ENCODE data around the gene CELF2. TPM values are rescaled to one million over a fixed set of nuclear protein-coding genes. Genes with fewer than 3 reads are reported as not detected.

Gene CELF2
- total RNA-seq, 1 donor from 2014 or later = 31.8 TPM

GRCh38 chr10:11206676-11207559 is 189.2 kb downstream of the CELF2 start:
- Histone ChIP-seq H3K9me3 (ENCODE audit: control insufficient read depth in 3 of 3, low read length in 3 of 3) (no peaks in the 10 kb centered on the region), H3K9ac (ENCODE audit: low read depth in 1 of 3, low read length in 3 of 3) (no peak overlapping the region), H3K27ac (ENCODE audit: low read depth, low read length) (no peak overlapping the region), H3K36me3 (ENCODE audit: control insufficient read depth in 3 of 3, insufficient read depth in 3 of 3, low read length in 3 of 3) (no peaks in the 10 kb centered on the region), H3K4me1 (ENCODE audit: control insufficient read depth in 3 of 3, insufficient read depth in 3 of 3, low read length in 3 of 3) (peaks cover 24 to 40% (median 30%) of the 10 kb centered on the region in 3 donors), H3K27me3 (ENCODE audit: control insufficient read depth in 3 of 3, insufficient read depth in 3 of 3, low read length in 3 of 3) (peaks cover 0 to 3% (median 0%) of the 10 kb centered on the region in 3 donors), H3K4me3 (ENCODE audit: low read length in 3 of 3) (no peak overlapping the region)

- H3K36me3 ChIP-seq (ENCODE audit: control insufficient read depth in 3 of 3, insufficient read depth in 3 of 3, low read length in 3 of 3) = no peaks in the 10 kb centered on the region
- peaks cover 24 to 40% (median 30%) of the 10 kb centered on the region in 3 donors for H3K4me1 ChIP-seq (ENCODE audit: control insufficient read depth in 3 of 3, insufficient read depth in 3 of 3, low read length in 3 of 3)
Observed at GRCh38 chr10:11207560-11207844, 189.8 kb downstream of the CELF2 start.

GRCh38 chr10:11208243-11208642 is 190.6 kb downstream of the CELF2 start:
- Histone ChIP-seq H3K27ac (ENCODE audit: low read depth, low read length) (no peak overlapping the region), H3K36me3 (ENCODE audit: control insufficient read depth in 3 of 3, insufficient read depth in 3 of 3, low read length in 3 of 3) (no peaks in the 10 kb centered on the region), H3K9me3 (ENCODE audit: control insufficient read depth in 3 of 3, low read length in 3 of 3) (no peaks in the 10 kb centered on the region), H3K4me3 (ENCODE audit: low read length in 3 of 3) (no peak overlapping the region), H3K9ac (ENCODE audit: low read depth in 1 of 3, low read length in 3 of 3) (no peak overlapping the region), H3K27me3 (ENCODE audit: control insufficient read depth in 3 of 3, insufficient read depth in 3 of 3, low read length in 3 of 3) (peaks cover 0 to 3% (median 0%) of the 10 kb centered on the region in 3 donors), H3K4me1 (ENCODE audit: control insufficient read depth in 3 of 3, insufficient read depth in 3 of 3, low read length in 3 of 3) (peaks cover 24 to 43% (median 30%) of the 10 kb centered on the region in 3 donors)

More at GRCh38 chr10:11207560-11207844, 189.8 kb downstream of the CELF2 start:
- Histone ChIP-seq H3K27ac (ENCODE audit: low read depth, low read length) (no peak overlapping the region), H3K27me3 (ENCODE audit: control insufficient read depth in 3 of 3, insufficient read depth in 3 of 3, low read length in 3 of 3) (peaks cover 0 to 3% (median 0%) of the 10 kb centered on the region in 3 donors), H3K9ac (ENCODE audit: low read depth in 1 of 3, low read length in 3 of 3) (no peak overlapping the region), H3K4me3 (ENCODE audit: low read length in 3 of 3) (no peak overlapping the region), H3K9me3 (ENCODE audit: control insufficient read depth in 3 of 3, low read length in 3 of 3) (no peaks in the 10 kb centered on the region)

- Histone ChIP-seq H3K36me3 (ENCODE audit: control insufficient read depth in 3 of 3, insufficient read depth in 3 of 3, low read length in 3 of 3) (no peaks in the 10 kb centered on the region), H3K4me1 (ENCODE audit: control insufficient read depth in 3 of 3, insufficient read depth in 3 of 3, low read length in 3 of 3) (peaks cover 24 to 43% (median 30%) of the 10 kb centered on the region in 3 donors), H3K9ac (ENCODE audit: low read depth in 1 of 3, low read length in 3 of 3) (no peak overlapping the region), H3K9me3 (ENCODE audit: control insufficient read depth in 3 of 3, low read length in 3 of 3) (no peaks in the 10 kb centered on the region), H3K27me3 (ENCODE audit: control insufficient read depth in 3 of 3, insufficient read depth in 3 of 3, low read length in 3 of 3) (peaks cover 0 to 3% (median 0%) of the 10 kb centered on the region in 3 donors), H3K4me3 (ENCODE audit: low read length in 3 of 3) (no peak overlapping the region), H3K27ac (ENCODE audit: low read depth, low read length) (no peak overlapping the region)
Observed at GRCh38 chr10:11208908-11209829, 191.5 kb downstream of the CELF2 start.

GRCh38 chr10:11209830-11210181 is 192.1 kb downstream of the CELF2 start:
- peaks cover 0 to 3% (median 0%) of the 10 kb centered on the region in 3 donors for H3K27me3 ChIP-seq (ENCODE audit: control insufficient read depth in 3 of 3, insufficient read depth in 3 of 3, low read length in 3 of 3)
- no peaks in the 10 kb centered on the region for H3K9me3 ChIP-seq (ENCODE audit: control insufficient read depth in 3 of 3, low read length in 3 of 3)
- H3K27ac ChIP-seq (ENCODE audit: low read depth, low read length) = no peak overlapping the region
- peaks cover 24 to 43% (median 30%) of the 10 kb centered on the region in 3 donors for H3K4me1 ChIP-seq (ENCODE audit: control insufficient read depth in 3 of 3, insufficient read depth in 3 of 3, low read length in 3 of 3)
- H3K36me3 ChIP-seq (ENCODE audit: control insufficient read depth in 3 of 3, insufficient read depth in 3 of 3, low read length in 3 of 3) = no peaks in the 10 kb centered on the region
- H3K4me3 ChIP-seq (ENCODE audit: low read length in 3 of 3) = no peak overlapping the region
- no peak overlapping the region for H3K9ac ChIP-seq (ENCODE audit: low read depth in 1 of 3, low read length in 3 of 3)

- Histone ChIP-seq H3K4me1 (ENCODE audit: control insufficient read depth in 3 of 3, insufficient read depth in 3 of 3, low read length in 3 of 3) (peaks cover 24 to 43% (median 30%) of the 10 kb centered on the region in 3 donors), H3K27ac (ENCODE audit: low read depth, low read length) (peak overlapping the region; percentile 5), H3K36me3 (ENCODE audit: control insufficient read depth in 3 of 3, insufficient read depth in 3 of 3, low read length in 3 of 3) (no peaks in the 10 kb centered on the region), H3K27me3 (ENCODE audit: control insufficient read depth in 3 of 3, insufficient read depth in 3 of 3, low read length in 3 of 3) (peaks cover 0 to 3% (median 0%) of the 10 kb centered on the region in 3 donors), H3K4me3 (ENCODE audit: low read length in 3 of 3) (no peak overlapping the region), H3K9ac (ENCODE audit: low read depth in 1 of 3, low read length in 3 of 3) (no peak overlapping the region), H3K9me3 (ENCODE audit: control insufficient read depth in 3 of 3, low read length in 3 of 3) (no peaks in the 10 kb centered on the region)
Observed at GRCh38 chr10:11210211-11210922, 192.7 kb downstream of the CELF2 start.

GRCh38 chr10:11212288-11213085 is 194.8 kb downstream of the CELF2 start:
- Histone ChIP-seq H3K9ac (ENCODE audit: low read depth in 1 of 3, low read length in 3 of 3) (no peak overlapping the region), H3K36me3 (ENCODE audit: control insufficient read depth in 3 of 3, insufficient read depth in 3 of 3, low read length in 3 of 3) (no peaks in the 10 kb centered on the region), H3K27ac (ENCODE audit: low read depth, low read length) (no peak overlapping the region), H3K4me1 (ENCODE audit: control insufficient read depth in 3 of 3, insufficient read depth in 3 of 3, low read length in 3 of 3) (peaks cover 19 to 35% (median 25%) of the 10 kb centered on the region in 3 donors), H3K4me3 (ENCODE audit: low read length in 3 of 3) (no peak overlapping the region), H3K27me3 (ENCODE audit: control insufficient read depth in 3 of 3, insufficient read depth in 3 of 3, low read length in 3 of 3) (peaks cover 0 to 3% (median 0%) of the 10 kb centered on the region in 3 donors), H3K9me3 (ENCODE audit: control insufficient read depth in 3 of 3, low read length in 3 of 3) (no peaks in the 10 kb centered on the region)

- H3K27ac ChIP-seq (ENCODE audit: low read depth, low read length) = no peak overlapping the region
- H3K36me3 ChIP-seq (ENCODE audit: control insufficient read depth in 3 of 3, insufficient read depth in 3 of 3, low read length in 3 of 3) = no peaks in the 10 kb centered on the region
- peaks cover 0 to 3% (median 0%) of the 10 kb centered on the region in 3 donors for H3K27me3 ChIP-seq (ENCODE audit: control insufficient read depth in 3 of 3, insufficient read depth in 3 of 3, low read length in 3 of 3)
- no peaks in the 10 kb centered on the region for H3K9me3 ChIP-seq (ENCODE audit: control insufficient read depth in 3 of 3, low read length in 3 of 3)
- no peak overlapping the region for H3K4me3 ChIP-seq (ENCODE audit: low read length in 3 of 3)
- H3K9ac ChIP-seq (ENCODE audit: low read depth in 1 of 3, low read length in 3 of 3) = no peak overlapping the region
- peaks cover 16 to 29% (median 19%) of the 10 kb centered on the region in 3 donors for H3K4me1 ChIP-seq (ENCODE audit: control insufficient read depth in 3 of 3, insufficient read depth in 3 of 3, low read length in 3 of 3)
Observed at GRCh38 chr10:11213137-11213536, 195.5 kb downstream of the CELF2 start.

- Histone ChIP-seq H3K27ac (ENCODE audit: low read depth, low read length) (no peak overlapping the region), H3K9ac (ENCODE audit: low read depth in 1 of 3, low read length in 3 of 3) (no peak overlapping the region), H3K4me3 (ENCODE audit: low read length in 3 of 3) (no peak overlapping the region), H3K4me1 (ENCODE audit: control insufficient read depth in 3 of 3, insufficient read depth in 3 of 3, low read length in 3 of 3) (peaks cover 9 to 18% (median 14%) of the 10 kb centered on the region in 3 donors), H3K36me3 (ENCODE audit: control insufficient read depth in 3 of 3, insufficient read depth in 3 of 3, low read length in 3 of 3) (peaks cover 0 to 9% (median 0%) of the 10 kb centered on the region in 3 donors), H3K9me3 (ENCODE audit: control insufficient read depth in 3 of 3, low read length in 3 of 3) (no peaks in the 10 kb centered on the region), H3K27me3 (ENCODE audit: control insufficient read depth in 3 of 3, insufficient read depth in 3 of 3, low read length in 3 of 3) (no peaks in the 10 kb centered on the region)
Observed at GRCh38 chr10:11214407-11214806, 196.7 kb downstream of the CELF2 start.
